ENCODE data around the gene DYSF.

DYSF gene

DNA sequence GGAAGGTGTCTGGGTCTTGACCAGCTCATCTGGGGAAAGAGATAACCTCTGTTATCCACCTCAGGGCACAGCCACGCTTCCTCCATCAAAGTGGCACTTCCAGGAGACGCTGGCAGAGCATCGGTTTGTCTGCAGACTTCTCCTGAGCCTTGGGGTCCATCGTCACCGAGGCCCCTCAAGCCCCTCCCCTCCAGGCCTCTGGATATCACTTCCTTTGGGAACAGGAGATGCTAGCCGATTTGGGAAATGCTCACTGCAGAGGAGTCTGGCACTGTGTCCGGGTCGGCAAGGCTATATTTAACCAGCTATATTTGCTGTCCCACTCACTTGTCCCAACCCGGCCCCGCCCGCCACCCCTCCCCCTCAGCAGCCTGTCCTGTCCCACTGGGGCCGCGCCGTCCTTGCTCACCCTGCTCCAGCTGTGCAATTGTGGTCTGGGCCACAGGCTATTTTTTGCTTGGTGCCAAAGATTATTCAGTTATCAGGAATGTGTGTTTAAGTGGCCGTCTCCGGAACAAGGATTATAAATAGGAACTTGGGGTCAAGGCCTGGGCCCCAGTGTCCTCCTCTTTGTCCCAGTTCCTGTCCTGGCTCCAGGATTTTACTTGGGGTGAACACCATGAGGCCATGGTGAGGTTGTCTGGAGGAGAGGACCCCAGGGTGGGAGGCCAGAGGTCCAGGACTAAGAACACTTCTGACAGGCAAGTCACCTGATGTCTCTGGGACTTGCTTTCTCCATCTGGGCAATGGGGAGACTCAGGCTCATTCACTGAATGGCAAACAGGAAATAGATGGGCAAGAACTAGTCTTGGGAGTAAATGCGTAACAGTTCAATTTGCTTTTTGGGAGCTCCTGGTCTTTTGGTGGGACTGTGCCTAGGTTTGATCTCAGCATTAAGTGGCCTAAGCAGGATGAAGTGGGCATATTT lies 263.6 kb downstream of the DYSF start:
- no peak for FAIRE-seq
- no peak for DNase-seq (ENCODE audit: insufficient read length)
- TF ChIP-seq TAF1 (IDR thresholded peaks at IDR 0.05; ENCODE audit: borderline replicate concordance, low read depth, low read length) = no peak
- TF ChIP-seq POLR2A (IDR thresholded peaks at IDR 0.05; ENCODE audit: low read depth, low read length) = no peak
- TF ChIP-seq POLR2AphosphoS5 (IDR thresholded peaks at IDR 0.05; ENCODE audit: low read depth, low read length) = no peak

DNA sequence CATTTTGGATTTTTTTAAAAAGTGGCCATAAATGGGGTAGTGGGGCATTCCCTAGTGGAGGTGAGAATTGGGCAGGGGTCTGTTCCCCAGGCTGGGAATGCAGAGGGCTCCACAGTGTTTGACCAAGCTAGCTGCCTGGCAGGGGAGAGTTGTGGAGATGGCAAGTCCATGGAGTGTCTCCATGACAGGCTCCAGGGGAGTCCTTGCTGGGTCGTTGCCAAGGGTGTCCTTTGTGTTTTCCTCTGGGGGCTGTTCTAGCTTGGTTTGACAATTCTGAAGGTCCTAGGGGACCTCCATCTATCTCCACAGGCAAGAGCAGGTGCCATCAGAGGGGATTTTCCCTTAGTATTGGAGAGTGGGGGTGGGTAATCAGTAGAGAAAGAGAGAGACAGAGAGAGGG lies 265.3 kb downstream of the DYSF start:
- no peak for TF ChIP-seq TAF1 (IDR thresholded peaks at IDR 0.05; ENCODE audit: borderline replicate concordance, low read depth, low read length)
- TF ChIP-seq POLR2AphosphoS5 (IDR thresholded peaks at IDR 0.05; ENCODE audit: low read depth, low read length) = no peak
- TF ChIP-seq POLR2A (IDR thresholded peaks at IDR 0.05; ENCODE audit: low read depth, low read length) = no peak
- no peak for FAIRE-seq

DNA sequence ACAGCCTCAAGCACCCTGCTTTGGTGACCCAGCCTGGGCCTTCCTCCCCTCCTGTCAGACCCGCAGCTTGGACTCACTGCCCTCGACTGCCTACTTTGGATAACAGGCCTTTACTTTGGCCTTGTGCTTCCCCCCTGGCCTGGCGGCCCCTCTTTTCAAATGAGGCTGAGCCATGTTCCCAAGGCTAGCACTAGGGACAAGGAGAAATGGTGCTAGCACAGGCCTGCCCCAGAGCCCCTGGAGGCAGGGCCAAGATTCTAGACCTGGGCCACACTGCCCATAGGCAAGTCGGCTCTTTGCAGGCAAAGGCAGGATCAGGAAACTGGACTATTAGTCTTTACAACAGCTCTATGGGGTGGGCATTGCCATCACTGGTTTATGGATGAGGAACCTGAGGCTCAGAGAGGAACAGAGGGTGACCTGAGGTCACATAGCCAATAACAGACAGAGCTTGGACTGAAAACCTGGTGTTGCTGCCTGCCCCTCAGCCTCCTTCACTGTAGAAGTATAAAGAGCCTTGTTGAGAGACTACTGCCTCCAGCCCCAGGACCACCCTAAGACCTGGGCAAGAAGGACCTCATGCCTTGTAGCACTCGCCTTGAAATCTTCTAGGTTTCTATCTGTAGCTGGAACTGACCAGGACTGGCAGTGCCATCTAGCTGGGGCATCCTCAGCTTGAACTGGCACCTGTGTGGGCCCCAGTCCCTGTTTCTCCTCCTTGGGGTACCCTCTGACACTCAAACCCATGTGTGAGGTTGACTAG lies 266.3 kb downstream of the DYSF start:
- FAIRE-seq (no peak), DNase-seq (ENCODE audit: insufficient read length) (no peak)
- TF ChIP-seq POLR2AphosphoS5 (IDR thresholded peaks at IDR 0.05; ENCODE audit: low read depth, low read length) (no peak), TAF1 (IDR thresholded peaks at IDR 0.05; ENCODE audit: borderline replicate concordance, low read depth, low read length) (no peak), POLR2A (IDR thresholded peaks at IDR 0.05; ENCODE audit: low read depth, low read length) (no peak)

More for the DNA sequence above, 265.3 kb downstream of the DYSF start:
- DNase-seq (ENCODE audit: insufficient read length) = no peak

DNA sequence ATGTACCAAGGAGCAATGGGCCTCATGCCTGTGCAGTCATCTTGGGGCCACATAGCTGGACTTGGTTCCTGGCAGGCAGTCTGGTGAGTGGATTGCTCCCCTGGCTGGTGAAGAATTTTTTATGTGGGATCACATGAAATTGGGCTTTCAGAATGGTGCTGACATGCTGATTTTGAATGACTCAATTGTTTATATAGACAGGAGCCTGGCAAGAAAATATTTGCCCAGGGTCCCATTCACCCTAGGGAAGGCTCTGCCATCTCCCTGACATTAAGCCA lies 266.9 kb downstream of the DYSF start:
- no peak for FAIRE-seq
- TF ChIP-seq TAF1 (IDR thresholded peaks at IDR 0.05; ENCODE audit: borderline replicate concordance, low read depth, low read length) (no peak), POLR2A (IDR thresholded peaks at IDR 0.05; ENCODE audit: low read depth, low read length) (no peak), POLR2AphosphoS5 (IDR thresholded peaks at IDR 0.05; ENCODE audit: low read depth, low read length) (no peak)

DNA sequence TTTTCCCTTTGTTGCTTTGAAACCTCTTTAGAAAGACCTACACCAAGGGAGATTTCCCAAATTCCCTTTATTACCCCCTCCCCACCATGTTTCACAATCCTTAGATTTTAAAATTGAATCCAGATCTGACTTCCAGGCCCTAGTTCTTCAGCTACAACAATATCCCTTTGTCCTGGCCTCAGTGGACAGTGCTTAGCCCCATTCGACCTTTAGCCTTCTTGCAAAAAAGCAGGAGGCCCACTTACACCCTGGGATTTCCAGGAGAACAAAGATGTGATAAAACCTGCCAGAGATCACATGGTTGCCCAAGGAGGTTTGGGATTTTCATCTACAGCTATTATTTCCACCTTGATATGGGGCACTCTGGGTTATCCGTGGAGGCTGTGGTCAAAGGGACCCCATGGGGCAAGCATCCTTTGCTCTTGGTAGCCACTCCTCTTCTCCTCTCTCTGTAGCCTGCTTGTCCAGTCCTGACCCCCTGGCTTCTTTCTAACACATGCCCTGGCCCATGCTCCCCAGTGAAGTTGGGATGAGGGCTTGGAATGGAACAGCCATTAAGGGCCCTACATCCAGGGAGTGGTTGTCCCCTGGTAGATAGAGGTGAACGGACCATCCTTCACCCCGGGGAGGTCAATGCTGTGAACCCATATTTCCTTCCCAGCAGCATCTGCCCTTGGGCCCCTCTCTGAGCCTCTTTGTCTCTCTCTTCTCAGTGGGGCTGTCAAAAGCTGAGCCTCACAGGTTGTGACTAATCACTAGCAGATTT lies 267.4 kb downstream of the DYSF start:
- TF ChIP-seq POLR2AphosphoS5 (IDR thresholded peaks at IDR 0.05; ENCODE audit: low read depth, low read length) (no peak), TAF1 (IDR thresholded peaks at IDR 0.05; ENCODE audit: borderline replicate concordance, low read depth, low read length) (no peak), POLR2A (IDR thresholded peaks at IDR 0.05; ENCODE audit: low read depth, low read length) (no peak)
- no peak for FAIRE-seq
- DNase-seq (ENCODE audit: insufficient read length) = no peak

More for the DNA sequence above, 266.9 kb downstream of the DYSF start:
- DNase-seq (ENCODE audit: insufficient read length) = no peak

DNA sequence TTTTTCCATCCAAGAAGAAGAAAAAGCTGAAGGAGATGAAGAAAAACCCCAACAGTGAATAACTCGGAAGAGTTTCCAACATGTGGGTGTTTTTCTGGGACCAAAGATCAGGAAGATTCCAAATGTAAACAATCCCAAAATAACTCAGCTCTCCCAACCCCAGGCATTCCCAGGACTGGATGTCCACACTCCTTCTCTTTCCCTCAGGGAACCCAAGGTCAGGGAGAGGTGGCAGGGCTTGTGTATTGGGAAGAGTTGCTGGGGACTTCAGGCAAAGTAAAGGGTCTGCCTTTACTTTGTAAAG lies 268.0 kb downstream of the DYSF start:
- no peak for FAIRE-seq
- TF ChIP-seq POLR2A (IDR thresholded peaks at IDR 0.05; ENCODE audit: low read depth, low read length) (no peak), POLR2AphosphoS5 (IDR thresholded peaks at IDR 0.05; ENCODE audit: low read depth, low read length) (no peak), TAF1 (IDR thresholded peaks at IDR 0.05; ENCODE audit: borderline replicate concordance, low read depth, low read length) (no peak)
- DNase-seq (ENCODE audit: insufficient read length) = no peak

DNA sequence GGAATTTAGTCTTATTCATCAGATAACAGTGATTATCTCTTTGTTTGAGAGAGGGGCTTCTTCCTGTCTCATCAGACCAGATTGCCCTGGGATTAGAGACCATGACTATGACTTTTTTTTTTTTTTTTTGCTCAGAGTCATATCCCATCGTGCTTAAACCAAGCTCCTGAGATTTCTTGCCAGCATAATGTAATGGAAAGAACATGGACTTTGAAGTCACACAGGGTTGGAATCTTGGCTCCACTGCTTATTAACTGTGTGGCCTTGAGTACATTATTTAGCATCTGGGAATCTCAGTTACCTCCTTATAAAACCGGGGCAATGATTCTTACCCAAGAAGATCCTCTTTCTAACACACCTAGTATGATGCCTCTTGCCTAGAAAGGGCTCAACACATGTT lies 268.3 kb downstream of the DYSF start:
- FAIRE-seq = no peak
- no peak for DNase-seq (ENCODE audit: insufficient read length)
- TF ChIP-seq TAF1 (IDR thresholded peaks at IDR 0.05; ENCODE audit: borderline replicate concordance, low read depth, low read length) (no peak), POLR2A (IDR thresholded peaks at IDR 0.05; ENCODE audit: low read depth, low read length) (no peak), POLR2AphosphoS5 (IDR thresholded peaks at IDR 0.05; ENCODE audit: low read depth, low read length) (no peak)

DNA sequence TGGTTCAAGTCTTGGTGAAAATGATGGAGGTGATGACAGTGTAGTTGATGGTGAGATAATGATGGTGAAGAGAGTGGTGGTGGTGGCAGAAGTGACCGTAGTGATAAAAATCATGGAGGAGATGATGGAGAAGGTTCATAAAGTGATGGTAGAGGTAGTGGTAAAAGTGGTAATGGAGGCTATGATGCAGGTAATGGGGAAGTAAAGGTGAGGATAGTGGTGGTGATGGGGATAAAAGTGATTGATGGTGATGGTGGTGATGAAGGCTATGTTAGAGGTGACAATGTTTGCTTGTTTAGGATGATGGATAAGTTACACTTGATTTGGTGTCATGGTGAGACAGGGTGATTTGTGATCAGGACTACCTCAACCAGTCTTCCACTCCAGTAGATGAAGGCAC lies 268.9 kb downstream of the DYSF start:
- TF ChIP-seq POLR2AphosphoS5 (IDR thresholded peaks at IDR 0.05; ENCODE audit: low read depth, low read length) (no peak), TAF1 (IDR thresholded peaks at IDR 0.05; ENCODE audit: borderline replicate concordance, low read depth, low read length) (no peak)
- DNase-seq (ENCODE audit: insufficient read length) = no peak
- FAIRE-seq = no peak

DNA sequence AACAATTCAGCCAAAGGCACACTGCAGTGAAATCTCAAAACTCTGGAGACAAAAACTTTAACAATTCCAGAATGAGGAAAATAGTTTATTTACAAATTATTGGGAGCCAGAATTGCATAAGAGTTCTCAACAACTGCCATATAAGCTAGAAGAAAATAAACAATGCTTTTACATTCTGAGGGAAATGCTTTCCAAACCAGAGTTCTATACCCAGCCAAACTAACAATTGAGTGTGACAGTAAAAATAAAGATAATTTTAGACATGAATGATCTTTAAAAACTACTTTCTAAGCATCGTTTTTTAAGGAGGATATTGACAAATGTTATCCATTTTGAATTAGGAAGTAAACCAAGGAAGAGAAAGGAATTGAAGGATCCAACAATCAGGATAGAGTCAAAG lies 271.4 kb downstream of the DYSF start:
- FAIRE-seq = no peak
- DNase-seq (ENCODE audit: insufficient read length) = no peak
- TF ChIP-seq POLR2AphosphoS5 (IDR thresholded peaks at IDR 0.05; ENCODE audit: low read depth, low read length) = no peak
- TF ChIP-seq TAF1 (IDR thresholded peaks at IDR 0.05; ENCODE audit: borderline replicate concordance, low read depth, low read length) = no peak
- TF ChIP-seq POLR2A (IDR thresholded peaks at IDR 0.05; ENCODE audit: low read depth, low read length) = no peak

DNA sequence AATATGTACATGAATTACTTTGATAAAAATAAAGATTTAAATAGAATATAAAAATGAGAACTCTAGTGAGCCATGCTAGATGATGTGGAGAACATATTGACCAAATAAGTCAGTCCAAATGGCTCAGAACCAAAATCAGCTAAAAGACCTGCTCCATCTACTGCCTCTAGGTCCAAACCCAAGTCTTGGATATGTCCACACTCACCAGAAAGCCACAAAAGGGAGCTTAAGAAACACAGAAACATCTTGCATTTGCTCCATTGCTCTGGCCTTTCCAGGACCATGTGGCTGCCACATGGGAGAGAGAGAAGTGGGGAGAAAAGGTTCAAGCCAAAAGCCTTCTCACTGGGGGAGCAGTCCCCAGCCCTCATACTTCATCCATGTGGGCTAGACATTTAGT lies 272.5 kb downstream of the DYSF start:
- DNase-seq (ENCODE audit: insufficient read length) = no peak
- no peak for TF ChIP-seq POLR2AphosphoS5 (IDR thresholded peaks at IDR 0.05; ENCODE audit: low read depth, low read length)
- no peak for TF ChIP-seq TAF1 (IDR thresholded peaks at IDR 0.05; ENCODE audit: borderline replicate concordance, low read depth, low read length)
- no peak for TF ChIP-seq POLR2A (IDR thresholded peaks at IDR 0.05; ENCODE audit: low read depth, low read length)
- FAIRE-seq = no peak

DNA sequence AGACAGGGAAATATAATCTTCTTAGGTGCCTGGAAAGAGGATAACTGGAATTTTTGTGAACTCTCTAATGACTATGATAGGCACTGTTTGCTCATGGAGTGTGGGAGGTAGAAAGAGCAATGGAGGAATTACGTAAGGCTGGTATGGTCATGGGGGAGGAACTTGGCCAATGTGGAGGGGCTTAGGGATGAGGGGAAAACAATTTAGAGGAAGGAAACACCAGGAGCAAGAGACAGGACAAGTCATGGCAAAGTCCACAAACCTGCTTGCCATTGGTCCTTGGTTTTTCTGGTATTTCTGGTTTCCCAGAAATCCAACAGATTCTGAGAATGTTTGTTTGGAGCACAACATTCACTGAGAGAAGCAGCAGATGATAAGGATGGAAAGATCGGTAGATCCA lies 274.2 kb downstream of the DYSF start:
- TF ChIP-seq POLR2A (IDR thresholded peaks at IDR 0.05; ENCODE audit: low read depth, low read length) (no peak), TAF1 (IDR thresholded peaks at IDR 0.05; ENCODE audit: borderline replicate concordance, low read depth, low read length) (no peak), POLR2AphosphoS5 (IDR thresholded peaks at IDR 0.05; ENCODE audit: low read depth, low read length) (no peak)
- DNase-seq (ENCODE audit: insufficient read length) = no peak
- no peak for FAIRE-seq
